ENCODE data around the gene SPATA25. TPM values are rescaled to one million over a fixed set of nuclear protein-coding genes. Genes with fewer than 3 reads are reported as not detected.
"Not testable (repeated sequence)": the region's sequence is repeated elsewhere in the genome, so short reads cannot be mapped to it uniquely, and the experiment has no call there.

Gene SPATA25
- total and polyA plus RNA-seq, 2 donors (not counting 1 experiment from before 2014, with no cell fraction given): 0.19 to 3.6 TPM

GRCh38 chr20:45874576-45874975 lies 12.8 kb downstream of the SPATA25 start:
- peaks cover 2% of the 10 kb centered on the region for H3K4me1 ChIP-seq (ENCODE audit: control insufficient read depth, extremely low read depth, insufficient read depth, low read length)
- no peak overlapping the region for H3K9ac ChIP-seq (ENCODE audit: insufficient read depth, low read length)
- H2AFZ ChIP-seq (ENCODE audit: low read length): no peak overlapping the region
- no peaks in the 10 kb centered on the region for H3K79me2 ChIP-seq (ENCODE audit: control insufficient read depth, insufficient read depth, low read length)
- no peaks in the 10 kb centered on the region for H3K9me3 ChIP-seq (ENCODE audit: control insufficient read depth, insufficient read depth, low read depth, low read length)
- H4K20me1 ChIP-seq (ENCODE audit: control insufficient read depth, extremely low read depth, insufficient read depth, low read length): no peaks in the 10 kb centered on the region
- H3K4me3 ChIP-seq (replicated peaks in 1 of 4; ENCODE audit: control extremely low read depth in 1 of 4, insufficient read depth in 1 of 4, low read depth in 3 of 4, low read length in 4 of 4): no peak overlapping the region
- H3K4me2 ChIP-seq (ENCODE audit: extremely low read depth, insufficient read depth, low read length): no peak overlapping the region
- no peak for DNase-seq (ENCODE audit: low read depth in 2 of 2)
- no peak for TF ChIP-seq EZH2 (IDR thresholded peaks at IDR 0.05; ENCODE audit: low read length, missing control alignments)
- TF ChIP-seq, protein P1, sequence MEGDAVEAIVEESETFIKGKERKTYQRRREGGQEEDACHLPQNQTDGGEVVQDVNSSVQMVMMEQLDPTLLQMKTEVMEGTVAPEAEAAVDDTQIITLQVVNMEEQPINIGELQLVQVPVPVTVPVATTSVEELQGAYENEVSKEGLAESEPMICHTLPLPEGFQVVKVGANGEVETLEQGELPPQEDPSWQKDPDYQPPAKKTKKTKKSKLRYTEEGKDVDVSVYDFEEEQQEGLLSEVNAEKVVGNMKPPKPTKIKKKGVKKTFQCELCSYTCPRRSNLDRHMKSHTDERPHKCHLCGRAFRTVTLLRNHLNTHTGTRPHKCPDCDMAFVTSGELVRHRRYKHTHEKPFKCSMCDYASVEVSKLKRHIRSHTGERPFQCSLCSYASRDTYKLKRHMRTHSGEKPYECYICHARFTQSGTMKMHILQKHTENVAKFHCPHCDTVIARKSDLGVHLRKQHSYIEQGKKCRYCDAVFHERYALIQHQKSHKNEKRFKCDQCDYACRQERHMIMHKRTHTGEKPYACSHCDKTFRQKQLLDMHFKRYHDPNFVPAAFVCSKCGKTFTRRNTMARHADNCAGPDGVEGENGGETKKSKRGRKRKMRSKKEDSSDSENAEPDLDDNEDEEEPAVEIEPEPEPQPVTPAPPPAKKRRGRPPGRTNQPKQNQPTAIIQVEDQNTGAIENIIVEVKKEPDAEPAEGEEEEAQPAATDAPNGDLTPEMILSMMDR (conservative IDR thresholded peaks at IDR 0.05 in 1 of 2, IDR thresholded peaks at IDR 0.05 in 1 of 2; ENCODE audit: low read depth in 1 of 2, low read length in 2 of 2): no peak
- no peaks in the 10 kb centered on the region for H3K27me3 ChIP-seq (ENCODE audit: control insufficient read depth, insufficient read depth, low read length)
- H3K27ac ChIP-seq (ENCODE audit: insufficient read depth, low read length): no peak overlapping the region
- H3K36me3 ChIP-seq (ENCODE audit: control insufficient read depth, insufficient read depth, low read length): peaks cover 5% of the 10 kb centered on the region

GRCh38 chr20:45874104-45874481 lies 13.3 kb downstream of the SPATA25 start:
- not testable (repeated sequence) for H3K4me1 ChIP-seq (ENCODE audit: control insufficient read depth, extremely low read depth, insufficient read depth, low read length); H3K27ac ChIP-seq (ENCODE audit: insufficient read depth, low read length); H3K9me3 ChIP-seq (ENCODE audit: control insufficient read depth, insufficient read depth, low read depth, low read length); H2AFZ ChIP-seq (ENCODE audit: low read length); DNase-seq (ENCODE audit: low read depth in 2 of 2); H3K9ac ChIP-seq (ENCODE audit: insufficient read depth, low read length); H3K27me3 ChIP-seq (ENCODE audit: control insufficient read depth, insufficient read depth, low read length); H3K36me3 ChIP-seq (ENCODE audit: control insufficient read depth, insufficient read depth, low read length); H4K20me1 ChIP-seq (ENCODE audit: control insufficient read depth, extremely low read depth, insufficient read depth, low read length); H3K4me3 ChIP-seq (replicated peaks in 1 of 4; ENCODE audit: control extremely low read depth in 1 of 4, insufficient read depth in 1 of 4, low read depth in 3 of 4, low read length in 4 of 4); H3K79me2 ChIP-seq (ENCODE audit: control insufficient read depth, insufficient read depth, low read length)
- peak overlapping the region; percentile 8 for H3K4me2 ChIP-seq (ENCODE audit: extremely low read depth, insufficient read depth, low read length)

- H2AFZ ChIP-seq (ENCODE audit: low read length): no peak overlapping the region
- no peak overlapping the region for H3K9ac ChIP-seq (ENCODE audit: insufficient read depth, low read length)
- no peaks in the 10 kb centered on the region for H3K4me1 ChIP-seq (ENCODE audit: control insufficient read depth, extremely low read depth, insufficient read depth, low read length)
- no peaks in the 10 kb centered on the region for H3K27me3 ChIP-seq (ENCODE audit: control insufficient read depth, insufficient read depth, low read length)
- DNase-seq (ENCODE audit: low read depth in 2 of 2): no peak
- no peak overlapping the region for H3K4me3 ChIP-seq (replicated peaks in 1 of 4; ENCODE audit: control extremely low read depth in 1 of 4, insufficient read depth in 1 of 4, low read depth in 3 of 4, low read length in 4 of 4)
- H4K20me1 ChIP-seq (ENCODE audit: control insufficient read depth, extremely low read depth, insufficient read depth, low read length): no peaks in the 10 kb centered on the region
- H3K9me3 ChIP-seq (ENCODE audit: control insufficient read depth, insufficient read depth, low read depth, low read length): no peaks in the 10 kb centered on the region
- H3K36me3 ChIP-seq (ENCODE audit: control insufficient read depth, insufficient read depth, low read length): peaks cover 5% of the 10 kb centered on the region
- H3K4me2 ChIP-seq (ENCODE audit: extremely low read depth, insufficient read depth, low read length): peak overlapping the region; percentile 8
- no peak overlapping the region for H3K27ac ChIP-seq (ENCODE audit: insufficient read depth, low read length)
- no peak for TF ChIP-seq EZH2 (IDR thresholded peaks at IDR 0.05; ENCODE audit: low read length, missing control alignments)
- TF ChIP-seq, protein P1 (conservative IDR thresholded peaks at IDR 0.05 in 1 of 2, IDR thresholded peaks at IDR 0.05 in 1 of 2; ENCODE audit: low read depth in 1 of 2, low read length in 2 of 2): no peak
- no peaks in the 10 kb centered on the region for H3K79me2 ChIP-seq (ENCODE audit: control insufficient read depth, insufficient read depth, low read length)
Measured at GRCh38 chr20:45873409-45874103, 13.9 kb downstream of the SPATA25 start.
